Measurements from ENCODE around the gene RAP1GAP. TPM values are rescaled to one million over a fixed set of nuclear protein-coding genes. Genes with fewer than 3 reads are reported as not detected.

Gene RAP1GAP
- total RNA-seq, 1 experiment from 2014 or later, result not detected

DNA sequence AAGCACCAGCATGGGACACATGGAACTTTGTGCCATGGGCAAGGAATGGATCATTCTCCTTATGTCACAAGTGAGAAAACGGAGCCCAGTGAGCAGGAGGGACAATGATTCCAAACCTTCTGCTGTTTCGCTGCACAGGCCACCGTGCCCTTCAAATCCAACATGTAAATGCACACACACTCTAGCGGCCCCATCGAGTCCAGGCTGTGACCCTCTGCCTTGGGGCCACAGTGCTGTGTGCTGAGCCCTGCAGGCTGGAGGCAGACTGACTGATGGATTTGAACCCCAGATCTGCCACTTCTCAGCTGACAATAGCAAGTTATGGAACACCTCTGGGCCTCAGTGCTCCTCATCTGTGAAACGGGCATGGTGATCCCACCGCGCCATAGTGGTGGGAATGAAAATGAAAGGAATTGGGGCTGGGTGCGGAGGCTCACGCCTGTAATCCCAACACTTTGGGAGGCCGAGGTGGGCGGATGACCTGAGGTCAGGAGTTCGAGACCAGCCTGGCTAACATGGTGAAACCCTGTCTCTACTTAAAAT lies 96.4 kb downstream of the RAP1GAP start:
- no peaks in the 10 kb centered on the region for H3K9me3 ChIP-seq (ENCODE audit: low read length)
- H3K79me2 ChIP-seq (ENCODE audit: low read length), result no peaks in the 10 kb centered on the region
- H3K4me1 ChIP-seq (ENCODE audit: low read length), result no peaks in the 10 kb centered on the region
- no peak overlapping the region for H3K4me2 ChIP-seq (ENCODE audit: low read depth, low read length, poor library complexity, severe bottlenecking)
- H2AFZ ChIP-seq (ENCODE audit: low read length), result no peak overlapping the region
- no peaks in the 10 kb centered on the region for H3K9me2 ChIP-seq (replicated peaks; ENCODE audit: insufficient read depth, low read length)
- H3K9ac ChIP-seq (ENCODE audit: low read length), result no peak overlapping the region
- no peaks in the 10 kb centered on the region for H3K27me3 ChIP-seq (ENCODE audit: low read length)
- no peak for DNase-seq
- H3K27ac ChIP-seq (ENCODE audit: low read length), result no peak overlapping the region
- no peaks in the 10 kb centered on the region for H3K36me3 ChIP-seq (ENCODE audit: insufficient read depth, low read length)
- H4K20me1 ChIP-seq (ENCODE audit: insufficient read depth, low read depth, low read length), result no peaks in the 10 kb centered on the region
- no peak overlapping the region for H3K4me3 ChIP-seq (ENCODE audit: low read length)

DNA sequence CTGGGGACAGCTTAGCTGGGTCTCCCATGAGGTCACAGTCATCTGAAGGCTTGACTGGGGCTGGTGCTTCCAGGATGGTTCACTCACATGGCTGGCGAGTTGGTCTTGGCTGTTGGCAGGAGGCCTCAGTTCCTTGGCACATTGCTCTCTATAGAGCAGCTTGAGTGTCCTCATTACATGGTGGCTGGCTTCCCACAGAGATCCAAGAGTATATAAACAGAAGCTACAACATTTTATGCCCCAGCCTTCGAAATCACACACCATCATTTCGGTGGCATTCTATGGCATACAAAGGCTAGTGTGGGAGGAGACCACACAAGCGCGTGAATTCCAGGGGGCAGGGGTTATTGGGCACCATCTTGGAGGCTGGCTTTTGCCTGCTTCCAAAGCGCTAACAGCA lies 96.9 kb downstream of the RAP1GAP start:
- Histone ChIP-seq H2AFZ (ENCODE audit: low read length) (no peak overlapping the region), H3K27ac (ENCODE audit: low read length) (no peak overlapping the region), H3K79me2 (ENCODE audit: low read length) (no peaks in the 10 kb centered on the region), H3K4me1 (ENCODE audit: low read length) (no peaks in the 10 kb centered on the region), H3K4me2 (ENCODE audit: low read depth, low read length, poor library complexity, severe bottlenecking) (no peak overlapping the region), H3K4me3 (ENCODE audit: low read length) (no peak overlapping the region), H3K9me3 (ENCODE audit: low read length) (no peaks in the 10 kb centered on the region), H3K36me3 (ENCODE audit: insufficient read depth, low read length) (no peaks in the 10 kb centered on the region), H3K9ac (ENCODE audit: low read length) (no peak overlapping the region), H3K9me2 (replicated peaks; ENCODE audit: insufficient read depth, low read length) (no peaks in the 10 kb centered on the region), H3K27me3 (ENCODE audit: low read length) (no peaks in the 10 kb centered on the region), H4K20me1 (ENCODE audit: insufficient read depth, low read depth, low read length) (no peaks in the 10 kb centered on the region)
- no peak for DNase-seq

DNA sequence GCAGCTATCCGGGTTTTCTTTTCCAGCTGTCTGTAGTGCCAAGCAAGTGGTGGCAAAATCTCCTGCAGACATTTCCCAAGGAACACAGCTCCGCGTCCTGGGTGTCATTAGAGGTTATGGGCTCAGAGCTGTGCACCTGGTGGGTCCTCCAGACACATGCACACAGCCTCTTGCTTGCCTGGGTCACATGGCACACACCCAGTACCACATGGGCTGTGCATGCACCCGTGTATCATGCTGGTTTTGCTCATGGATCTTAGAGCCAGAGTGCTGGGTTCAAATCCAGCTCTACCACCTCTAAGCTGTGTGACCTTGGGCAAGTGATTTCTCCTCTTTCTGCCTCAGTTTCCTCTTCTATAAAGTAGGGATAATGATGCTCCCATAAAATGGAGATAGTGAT lies 98.3 kb downstream of the RAP1GAP start:
- Histone ChIP-seq H4K20me1 (ENCODE audit: insufficient read depth, low read depth, low read length) (no peaks in the 10 kb centered on the region), H3K27ac (ENCODE audit: low read length) (no peak overlapping the region), H3K9me2 (replicated peaks; ENCODE audit: insufficient read depth, low read length) (no peaks in the 10 kb centered on the region), H3K4me3 (ENCODE audit: low read length) (no peak overlapping the region), H3K36me3 (ENCODE audit: insufficient read depth, low read length) (no peaks in the 10 kb centered on the region), H3K9me3 (ENCODE audit: low read length) (no peaks in the 10 kb centered on the region), H3K79me2 (ENCODE audit: low read length) (no peaks in the 10 kb centered on the region), H2AFZ (ENCODE audit: low read length) (no peak overlapping the region), H3K9ac (ENCODE audit: low read length) (no peak overlapping the region), H3K27me3 (ENCODE audit: low read length) (no peaks in the 10 kb centered on the region), H3K4me2 (ENCODE audit: low read depth, low read length, poor library complexity, severe bottlenecking) (no peak overlapping the region), H3K4me1 (ENCODE audit: low read length) (no peaks in the 10 kb centered on the region)
- DNase-seq, result no peak

DNA sequence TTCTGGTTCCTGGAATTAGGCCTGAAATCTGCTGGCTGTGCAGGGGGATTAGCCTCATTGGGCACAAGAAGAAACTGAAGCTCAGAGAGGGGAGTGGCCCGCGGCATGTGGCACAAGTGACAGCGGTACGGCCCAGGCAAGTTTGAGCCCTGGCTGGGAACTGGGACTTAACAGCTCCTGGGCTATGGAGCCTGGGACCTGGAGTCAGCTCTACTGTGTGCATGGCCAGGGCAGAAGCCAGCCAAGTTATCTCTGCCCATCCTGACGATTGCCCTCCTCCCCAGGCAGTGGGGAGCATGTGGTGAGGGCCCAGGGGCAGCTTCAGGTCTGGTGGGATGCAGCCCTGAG lies 98.7 kb downstream of the RAP1GAP start:
- H3K9ac ChIP-seq (ENCODE audit: low read length), result no peak overlapping the region
- H3K4me3 ChIP-seq (ENCODE audit: low read length), result no peak overlapping the region
- H3K4me2 ChIP-seq (ENCODE audit: low read depth, low read length, poor library complexity, severe bottlenecking), result no peak overlapping the region
- H3K4me1 ChIP-seq (ENCODE audit: low read length), result no peaks in the 10 kb centered on the region
- H2AFZ ChIP-seq (ENCODE audit: low read length), result no peak overlapping the region
- no peaks in the 10 kb centered on the region for H3K27me3 ChIP-seq (ENCODE audit: low read length)
- H3K9me3 ChIP-seq (ENCODE audit: low read length), result no peaks in the 10 kb centered on the region
- H3K9me2 ChIP-seq (replicated peaks; ENCODE audit: insufficient read depth, low read length), result no peaks in the 10 kb centered on the region
- H3K36me3 ChIP-seq (ENCODE audit: insufficient read depth, low read length), result no peaks in the 10 kb centered on the region
- no peak overlapping the region for H3K27ac ChIP-seq (ENCODE audit: low read length)
- no peaks in the 10 kb centered on the region for H4K20me1 ChIP-seq (ENCODE audit: insufficient read depth, low read depth, low read length)
- no peak for DNase-seq
- H3K79me2 ChIP-seq (ENCODE audit: low read length), result no peaks in the 10 kb centered on the region

DNA sequence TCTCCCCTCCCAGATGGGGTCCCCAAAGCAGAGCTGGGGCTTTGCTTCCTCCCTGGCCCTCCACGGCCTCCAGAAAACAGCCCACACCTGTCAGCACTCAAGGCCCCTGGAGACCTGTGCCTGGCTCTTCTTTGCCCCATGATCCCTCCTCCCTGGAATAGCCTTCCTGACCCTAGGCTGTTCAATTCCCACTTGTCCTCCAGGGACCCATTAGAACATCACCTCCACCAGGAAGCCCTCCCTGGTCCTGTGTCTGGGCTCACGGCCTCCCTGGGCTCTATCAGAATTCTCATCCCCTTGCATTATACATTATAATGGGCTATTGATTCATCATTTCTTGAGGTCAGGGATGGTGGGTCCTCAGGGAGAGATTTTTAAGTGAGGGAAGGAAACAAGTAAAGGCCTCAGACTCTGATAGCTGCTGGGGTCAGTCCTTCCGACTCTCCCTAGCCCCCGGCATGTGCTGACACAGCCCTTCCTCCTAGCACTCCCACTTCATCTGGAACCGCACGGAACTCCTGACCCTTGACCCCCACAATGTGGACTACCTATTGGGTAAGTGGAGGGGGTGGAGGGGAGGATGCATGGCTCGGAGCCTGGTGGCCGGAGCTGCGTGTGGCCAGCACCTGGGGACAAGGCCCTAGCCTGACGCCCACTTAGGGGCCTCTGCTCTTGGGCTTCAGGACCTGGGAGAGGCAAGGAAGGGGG lies 99.2 kb downstream of the RAP1GAP start:
- Histone ChIP-seq H3K27ac (ENCODE audit: low read length) (no peak overlapping the region), H3K9me2 (replicated peaks; ENCODE audit: insufficient read depth, low read length) (no peaks in the 10 kb centered on the region), H4K20me1 (ENCODE audit: insufficient read depth, low read depth, low read length) (no peaks in the 10 kb centered on the region), H3K36me3 (ENCODE audit: insufficient read depth, low read length) (no peaks in the 10 kb centered on the region), H3K9ac (ENCODE audit: low read length) (no peak overlapping the region), H3K4me3 (ENCODE audit: low read length) (no peak overlapping the region), H3K27me3 (ENCODE audit: low read length) (no peaks in the 10 kb centered on the region), H3K79me2 (ENCODE audit: low read length) (no peaks in the 10 kb centered on the region), H2AFZ (ENCODE audit: low read length) (no peak overlapping the region), H3K4me1 (ENCODE audit: low read length) (no peaks in the 10 kb centered on the region), H3K4me2 (ENCODE audit: low read depth, low read length, poor library complexity, severe bottlenecking) (no peak overlapping the region), H3K9me3 (ENCODE audit: low read length) (no peaks in the 10 kb centered on the region)
- no peak for DNase-seq

DNA sequence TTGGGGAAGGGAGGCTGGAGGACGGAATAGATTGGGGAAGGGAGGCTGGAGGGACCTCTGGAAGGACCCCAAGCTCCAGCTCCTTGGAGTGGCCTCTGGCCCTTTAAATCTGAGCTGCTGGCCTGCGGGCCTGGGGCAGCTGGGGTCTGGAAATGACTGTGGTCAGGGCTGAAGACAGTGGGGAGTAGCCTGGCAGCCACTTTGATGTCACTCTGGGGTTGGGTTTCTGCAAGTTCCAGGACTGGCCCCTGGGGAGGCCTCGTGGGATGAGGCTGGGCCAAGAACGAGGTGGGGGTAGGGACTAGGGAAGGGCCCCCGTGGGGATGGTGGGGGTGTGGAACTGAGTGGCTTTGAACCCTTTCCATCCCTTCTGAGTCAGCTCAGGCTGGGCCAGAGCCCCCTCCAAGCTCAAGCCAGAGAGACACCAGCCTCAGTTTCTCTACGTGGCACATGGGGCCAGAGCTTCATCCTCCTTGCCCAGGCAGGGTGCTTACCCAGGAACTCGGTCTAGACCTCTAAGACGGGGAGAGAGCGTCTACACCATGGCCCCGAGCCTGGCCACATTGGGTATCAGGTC lies 100.3 kb downstream of the RAP1GAP start:
- H3K4me2 ChIP-seq (ENCODE audit: low read depth, low read length, poor library complexity, severe bottlenecking), result no peak overlapping the region
- no peak overlapping the region for H2AFZ ChIP-seq (ENCODE audit: low read length)
- H4K20me1 ChIP-seq (ENCODE audit: insufficient read depth, low read depth, low read length), result no peaks in the 10 kb centered on the region
- no peaks in the 10 kb centered on the region for H3K36me3 ChIP-seq (ENCODE audit: insufficient read depth, low read length)
- no peaks in the 10 kb centered on the region for H3K9me3 ChIP-seq (ENCODE audit: low read length)
- peaks cover 4% of the 10 kb centered on the region; the same call in 1 of the 2 replicates for H3K4me1 ChIP-seq (ENCODE audit: low read length)
- no peak for DNase-seq
- no peaks in the 10 kb centered on the region for H3K9me2 ChIP-seq (replicated peaks; ENCODE audit: insufficient read depth, low read length)
- H3K9ac ChIP-seq (ENCODE audit: low read length), result no peak overlapping the region
- H3K27me3 ChIP-seq (ENCODE audit: low read length), result no peaks in the 10 kb centered on the region
- H3K4me3 ChIP-seq (ENCODE audit: low read length), result no peak overlapping the region
- no peak overlapping the region for H3K27ac ChIP-seq (ENCODE audit: low read length)
- H3K79me2 ChIP-seq (ENCODE audit: low read length), result no peaks in the 10 kb centered on the region

DNA sequence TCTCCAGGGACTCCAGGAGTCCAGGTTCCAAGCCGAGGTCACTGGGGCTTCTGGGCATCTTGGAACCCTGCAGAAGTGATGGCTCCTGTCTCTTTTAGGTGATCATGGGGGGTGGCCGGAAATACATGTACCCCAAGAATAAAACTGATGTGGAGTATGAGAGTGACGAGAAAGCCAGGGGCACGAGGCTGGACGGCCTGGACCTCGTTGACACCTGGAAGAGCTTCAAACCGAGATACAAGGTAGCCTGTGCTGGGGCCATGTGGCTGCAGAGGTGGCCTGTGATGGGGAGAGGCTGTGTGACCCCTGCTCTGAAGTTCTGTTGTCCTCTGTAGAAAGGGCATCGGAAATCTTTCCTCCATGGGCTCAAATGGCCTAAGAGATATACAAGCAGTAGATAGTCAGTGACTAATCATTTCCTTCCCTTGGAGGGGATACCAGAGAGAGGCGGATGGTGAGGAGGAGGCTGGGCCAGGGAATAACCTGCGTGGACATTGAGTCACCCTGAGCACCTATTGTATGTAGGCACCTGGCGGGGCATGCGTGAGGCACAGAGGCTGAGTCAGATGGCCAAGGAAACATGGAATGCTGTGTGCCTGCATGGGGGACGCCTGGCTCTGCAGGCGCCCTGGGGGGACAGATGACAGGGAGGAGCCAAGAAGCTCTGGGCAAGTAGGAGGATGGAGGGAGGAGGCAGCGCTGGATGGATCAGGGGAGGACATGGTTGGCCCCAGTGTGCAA lies 101.0 kb downstream of the RAP1GAP start:
- Histone ChIP-seq H3K9me2 (replicated peaks; ENCODE audit: insufficient read depth, low read length) (no peaks in the 10 kb centered on the region), H2AFZ (ENCODE audit: low read length) (no peak overlapping the region), H3K4me2 (ENCODE audit: low read depth, low read length, poor library complexity, severe bottlenecking) (no peak overlapping the region), H3K9ac (ENCODE audit: low read length) (no peak overlapping the region), H3K4me3 (ENCODE audit: low read length) (no peak overlapping the region), H3K4me1 (ENCODE audit: low read length) (peaks cover 5% of the 10 kb centered on the region; the same call in 1 of the 2 replicates), H3K27me3 (ENCODE audit: low read length) (no peaks in the 10 kb centered on the region), H3K79me2 (ENCODE audit: low read length) (no peaks in the 10 kb centered on the region), H3K27ac (ENCODE audit: low read length) (no peak overlapping the region), H3K9me3 (ENCODE audit: low read length) (no peaks in the 10 kb centered on the region), H3K36me3 (ENCODE audit: insufficient read depth, low read length) (no peaks in the 10 kb centered on the region), H4K20me1 (ENCODE audit: insufficient read depth, low read depth, low read length) (no peaks in the 10 kb centered on the region)
- no peak for DNase-seq

DNA sequence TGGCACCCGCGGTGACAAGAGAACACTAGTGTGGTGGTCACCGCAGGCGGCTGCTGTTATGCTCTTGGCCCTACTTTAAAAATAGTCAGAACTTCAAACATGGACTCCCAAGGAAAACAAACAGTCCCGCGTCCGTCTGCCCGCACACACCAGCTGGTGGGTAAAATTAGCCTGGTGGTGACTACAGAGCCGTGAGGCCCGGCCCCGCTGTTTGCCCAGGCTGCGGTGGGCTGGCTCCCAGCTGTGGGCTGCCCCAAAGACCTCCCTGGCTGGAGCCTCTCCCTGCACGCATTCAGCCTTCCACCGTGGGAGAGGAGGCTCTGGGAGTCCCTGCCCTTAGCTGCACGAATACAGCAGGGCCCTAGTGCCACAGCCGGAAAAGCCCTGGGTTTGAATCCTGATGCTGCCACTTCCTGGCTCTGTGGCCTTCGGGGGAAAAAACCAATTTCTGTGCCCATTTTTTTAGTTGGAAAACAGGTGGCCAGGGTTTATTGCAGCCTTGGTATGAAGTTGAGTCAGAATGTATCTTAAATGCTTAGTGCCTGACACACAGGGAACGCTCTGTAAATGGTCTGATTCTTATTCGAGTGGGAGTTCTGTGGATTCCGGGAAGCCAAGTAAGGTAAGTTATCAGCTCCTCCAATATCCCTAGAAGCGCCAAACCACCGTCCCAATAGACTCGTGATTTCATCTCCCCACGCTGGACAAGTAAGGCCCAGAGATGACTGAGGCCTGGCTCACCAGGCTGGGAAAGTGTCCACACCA lies 101.7 kb downstream of the RAP1GAP start:
- Histone ChIP-seq H3K9me3 (ENCODE audit: low read length) (no peaks in the 10 kb centered on the region), H3K9me2 (replicated peaks; ENCODE audit: insufficient read depth, low read length) (no peaks in the 10 kb centered on the region), H3K27me3 (ENCODE audit: low read length) (no peaks in the 10 kb centered on the region), H3K4me1 (ENCODE audit: low read length) (peaks cover 5% of the 10 kb centered on the region; the same call in 1 of the 2 replicates), H3K27ac (ENCODE audit: low read length) (no peak overlapping the region), H3K4me2 (ENCODE audit: low read depth, low read length, poor library complexity, severe bottlenecking) (no peak overlapping the region), H2AFZ (ENCODE audit: low read length) (no peak overlapping the region), H4K20me1 (ENCODE audit: insufficient read depth, low read depth, low read length) (no peaks in the 10 kb centered on the region), H3K9ac (ENCODE audit: low read length) (no peak overlapping the region), H3K4me3 (ENCODE audit: low read length) (no peak overlapping the region), H3K79me2 (ENCODE audit: low read length) (no peaks in the 10 kb centered on the region), H3K36me3 (ENCODE audit: insufficient read depth, low read length) (no peaks in the 10 kb centered on the region)
- DNase-seq, result no peak

Data from Karpas-422 (cell line).